ENCODE results near the gene CCT6B.

The CCT6B gene

DNA sequence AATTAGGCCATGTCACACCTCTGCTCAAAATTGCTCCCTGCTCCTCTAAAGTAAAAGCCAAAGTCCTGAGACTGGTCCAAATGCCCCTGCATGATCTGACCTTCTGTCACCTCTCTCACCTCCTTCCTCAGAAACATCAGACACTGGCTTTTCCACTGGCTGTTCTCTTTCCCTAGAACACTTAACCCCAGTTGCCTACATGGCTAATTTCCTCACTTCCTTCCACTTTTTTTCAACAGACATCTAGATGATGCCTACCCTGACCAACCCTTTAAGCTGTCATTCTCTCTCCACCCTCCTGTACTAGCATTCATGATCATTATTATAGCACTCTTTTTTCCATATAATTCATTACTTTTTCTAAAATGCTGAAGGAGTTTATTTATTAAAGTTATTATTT lies 31.0 kb downstream of the CCT6B start:
- Histone ChIP-seq H3K56ac (ENCODE audit: low read length) (no peak overlapping the region), H3K79me2 (ENCODE audit: control insufficient read depth, insufficient read depth, low read length) (no peaks in the 10 kb centered on the region), H3K79me1 (ENCODE audit: low read length) (no peaks in the 10 kb centered on the region), H2BK15ac (replicated peaks; ENCODE audit: low read depth) (no peak overlapping the region), H3K23ac (ENCODE audit: low read length) (no peak overlapping the region), H2BK5ac (ENCODE audit: low read length) (no peak overlapping the region), H3K27me3 (ENCODE audit: insufficient read depth, low read length, poor library complexity) (no peaks in the 10 kb centered on the region), H4K8ac (ENCODE audit: low read depth, low read length) (no peak overlapping the region), H2AK5ac (ENCODE audit: low read length) (no peak overlapping the region), H3K18ac (ENCODE audit: low read length) (no peak overlapping the region), H4K5ac (ENCODE audit: low read length) (no peak overlapping the region), H3K4me3 (ENCODE audit: low read length) (no peak overlapping the region), H3K4me2 (ENCODE audit: low read length) (no peak overlapping the region), H3K4ac (ENCODE audit: low read depth, low read length) (no peak overlapping the region), H3K36me3 (ENCODE audit: control insufficient read depth, insufficient read depth, low read length) (no peaks in the 10 kb centered on the region), H2BK120ac (ENCODE audit: low read depth, low read length) (no peak overlapping the region), H3K4me1 (ENCODE audit: control insufficient read depth, low read depth, low read length) (no peaks in the 10 kb centered on the region), H3K9ac (ENCODE audit: low read length) (no peak overlapping the region), H3K27ac (ENCODE audit: low read depth, low read length) (no peak overlapping the region)
- DNase-seq = no peak

GRCh38 chr17:34926661-34927060 lies 34.6 kb downstream of the CCT6B start:
- Histone ChIP-seq H2BK5ac (ENCODE audit: low read length) (no peak overlapping the region), H2BK15ac (replicated peaks; ENCODE audit: low read depth) (no peak overlapping the region), H3K27ac (ENCODE audit: low read depth, low read length) (no peak overlapping the region), H3K27me3 (ENCODE audit: insufficient read depth, low read length, poor library complexity) (no peaks in the 10 kb centered on the region), H4K8ac (ENCODE audit: low read depth, low read length) (no peak overlapping the region), H3K23ac (ENCODE audit: low read length) (no peak overlapping the region), H3K79me2 (ENCODE audit: control insufficient read depth, insufficient read depth, low read length) (no peaks in the 10 kb centered on the region), H3K4ac (ENCODE audit: low read depth, low read length) (no peak overlapping the region), H3K9ac (ENCODE audit: low read length) (no peak overlapping the region), H4K5ac (ENCODE audit: low read length) (no peak overlapping the region), H3K4me2 (ENCODE audit: low read length) (no peak overlapping the region), H3K4me1 (ENCODE audit: control insufficient read depth, low read depth, low read length) (no peaks in the 10 kb centered on the region), H3K79me1 (ENCODE audit: low read length) (no peaks in the 10 kb centered on the region), H2BK120ac (ENCODE audit: low read depth, low read length) (no peak overlapping the region), H2AK5ac (ENCODE audit: low read length) (no peak overlapping the region), H3K56ac (ENCODE audit: low read length) (no peak overlapping the region), H3K4me3 (ENCODE audit: low read length) (no peak overlapping the region), H3K18ac (ENCODE audit: low read length) (no peak overlapping the region), H3K36me3 (ENCODE audit: control insufficient read depth, insufficient read depth, low read length) (no peaks in the 10 kb centered on the region)
- no CpG with 5 or more reads among the region's 3 CpGs for WGBS (ENCODE audit: extremely low coverage, insufficient coverage, low lambda C conversion rate)
- DNase-seq = no peak

- no CpG with 5 or more reads among the region's 4 CpGs for WGBS (ENCODE audit: extremely low coverage, insufficient coverage, low lambda C conversion rate)
- no peak overlapping the region for H4K8ac ChIP-seq (ENCODE audit: low read depth, low read length)
- no peak overlapping the region for H2BK120ac ChIP-seq (ENCODE audit: low read depth, low read length)
- H4K5ac ChIP-seq (ENCODE audit: low read length) = no peak overlapping the region
- no peak overlapping the region for H2AK5ac ChIP-seq (ENCODE audit: low read length)
- H3K4me2 ChIP-seq (ENCODE audit: low read length) = no peak overlapping the region
- H3K36me3 ChIP-seq (ENCODE audit: control insufficient read depth, insufficient read depth, low read length) = no peaks in the 10 kb centered on the region
- H3K27ac ChIP-seq (ENCODE audit: low read depth, low read length) = no peak overlapping the region
- H3K9ac ChIP-seq (ENCODE audit: low read length) = no peak overlapping the region
- H3K18ac ChIP-seq (ENCODE audit: low read length) = no peak overlapping the region
- H3K4ac ChIP-seq (ENCODE audit: low read depth, low read length) = no peak overlapping the region
- H3K79me2 ChIP-seq (ENCODE audit: control insufficient read depth, insufficient read depth, low read length) = no peaks in the 10 kb centered on the region
- H3K79me1 ChIP-seq (ENCODE audit: low read length) = no peaks in the 10 kb centered on the region
- no peak overlapping the region for H2BK5ac ChIP-seq (ENCODE audit: low read length)
- no peak overlapping the region for H3K23ac ChIP-seq (ENCODE audit: low read length)
- H3K4me1 ChIP-seq (ENCODE audit: control insufficient read depth, low read depth, low read length) = no peaks in the 10 kb centered on the region
- no peak overlapping the region for H3K4me3 ChIP-seq (ENCODE audit: low read length)
- DNase-seq = no peak
- no peak overlapping the region for H2BK15ac ChIP-seq (replicated peaks; ENCODE audit: low read depth)
- H3K56ac ChIP-seq (ENCODE audit: low read length) = no peak overlapping the region
- no peaks in the 10 kb centered on the region for H3K27me3 ChIP-seq (ENCODE audit: insufficient read depth, low read length, poor library complexity)
These were observed 40.6 kb downstream of the CCT6B start for GRCh38 chr17:34920676-34921075.

- no peak overlapping the region for H3K4ac ChIP-seq (ENCODE audit: low read depth, low read length)
- DNase-seq = no peak
- H3K18ac ChIP-seq (ENCODE audit: low read length) = no peak overlapping the region
- H3K36me3 ChIP-seq (ENCODE audit: control insufficient read depth, insufficient read depth, low read length) = no peaks in the 10 kb centered on the region
- no peak overlapping the region for H3K27ac ChIP-seq (ENCODE audit: low read depth, low read length)
- no peak overlapping the region for H3K9ac ChIP-seq (ENCODE audit: low read length)
- H3K79me1 ChIP-seq (ENCODE audit: low read length) = no peaks in the 10 kb centered on the region
- no peaks in the 10 kb centered on the region for H3K27me3 ChIP-seq (ENCODE audit: insufficient read depth, low read length, poor library complexity)
- H3K4me3 ChIP-seq (ENCODE audit: low read length) = no peak overlapping the region
- H2BK15ac ChIP-seq (replicated peaks; ENCODE audit: low read depth) = no peak overlapping the region
- H3K4me1 ChIP-seq (ENCODE audit: control insufficient read depth, low read depth, low read length) = no peaks in the 10 kb centered on the region
- no peak overlapping the region for H3K4me2 ChIP-seq (ENCODE audit: low read length)
- no peak overlapping the region for H3K56ac ChIP-seq (ENCODE audit: low read length)
- H3K23ac ChIP-seq (ENCODE audit: low read length) = no peak overlapping the region
- H2AK5ac ChIP-seq (ENCODE audit: low read length) = no peak overlapping the region
- WGBS (ENCODE audit: extremely low coverage, insufficient coverage, low lambda C conversion rate) = no CpG with 5 or more reads among the region's 1 CpG
- H4K5ac ChIP-seq (ENCODE audit: low read length) = no peak overlapping the region
- no peak overlapping the region for H4K8ac ChIP-seq (ENCODE audit: low read depth, low read length)
- no peaks in the 10 kb centered on the region for H3K79me2 ChIP-seq (ENCODE audit: control insufficient read depth, insufficient read depth, low read length)
- no peak overlapping the region for H2BK120ac ChIP-seq (ENCODE audit: low read depth, low read length)
- H2BK5ac ChIP-seq (ENCODE audit: low read length) = no peak overlapping the region
These were observed 43.9 kb downstream of the CCT6B start for GRCh38 chr17:34917381-34917780.

GRCh38 chr17:34916120-34916519 lies 45.1 kb downstream of the CCT6B start:
- Histone ChIP-seq H2AK5ac (ENCODE audit: low read length) (no peak overlapping the region), H2BK5ac (ENCODE audit: low read length) (no peak overlapping the region), H3K79me2 (ENCODE audit: control insufficient read depth, insufficient read depth, low read length) (no peaks in the 10 kb centered on the region), H2BK15ac (replicated peaks; ENCODE audit: low read depth) (no peak overlapping the region), H3K4me3 (ENCODE audit: low read length) (no peak overlapping the region), H3K56ac (ENCODE audit: low read length) (no peak overlapping the region), H3K18ac (ENCODE audit: low read length) (no peak overlapping the region), H4K8ac (ENCODE audit: low read depth, low read length) (no peak overlapping the region), H3K79me1 (ENCODE audit: low read length) (no peaks in the 10 kb centered on the region), H3K4me2 (ENCODE audit: low read length) (no peak overlapping the region), H3K36me3 (ENCODE audit: control insufficient read depth, insufficient read depth, low read length) (no peaks in the 10 kb centered on the region), H3K27ac (ENCODE audit: low read depth, low read length) (no peak overlapping the region), H3K4me1 (ENCODE audit: control insufficient read depth, low read depth, low read length) (no peaks in the 10 kb centered on the region), H4K5ac (ENCODE audit: low read length) (no peak overlapping the region), H3K27me3 (ENCODE audit: insufficient read depth, low read length, poor library complexity) (no peaks in the 10 kb centered on the region), H3K9ac (ENCODE audit: low read length) (no peak overlapping the region), H3K4ac (ENCODE audit: low read depth, low read length) (no peak overlapping the region), H2BK120ac (ENCODE audit: low read depth, low read length) (no peak overlapping the region), H3K23ac (ENCODE audit: low read length) (no peak overlapping the region)
- WGBS (ENCODE audit: extremely low coverage, insufficient coverage, low lambda C conversion rate) = no CpG with 5 or more reads among the region's 2 CpGs
- no peak for DNase-seq

- Histone ChIP-seq H3K4me3 (ENCODE audit: low read length) (no peak overlapping the region), H4K8ac (ENCODE audit: low read depth, low read length) (no peak overlapping the region), H3K36me3 (ENCODE audit: control insufficient read depth, insufficient read depth, low read length) (no peaks in the 10 kb centered on the region), H2BK15ac (replicated peaks; ENCODE audit: low read depth) (no peak overlapping the region), H3K23ac (ENCODE audit: low read length) (no peak overlapping the region), H3K27me3 (ENCODE audit: insufficient read depth, low read length, poor library complexity) (no peaks in the 10 kb centered on the region), H3K9ac (ENCODE audit: low read length) (no peak overlapping the region), H2BK5ac (ENCODE audit: low read length) (no peak overlapping the region), H3K18ac (ENCODE audit: low read length) (no peak overlapping the region), H3K4ac (ENCODE audit: low read depth, low read length) (no peak overlapping the region), H2BK120ac (ENCODE audit: low read depth, low read length) (no peak overlapping the region), H2AK5ac (ENCODE audit: low read length) (no peak overlapping the region), H3K79me2 (ENCODE audit: control insufficient read depth, insufficient read depth, low read length) (no peaks in the 10 kb centered on the region), H4K5ac (ENCODE audit: low read length) (no peak overlapping the region), H3K4me1 (ENCODE audit: control insufficient read depth, low read depth, low read length) (no peaks in the 10 kb centered on the region), H3K79me1 (ENCODE audit: low read length) (no peaks in the 10 kb centered on the region), H3K27ac (ENCODE audit: low read depth, low read length) (no peak overlapping the region), H3K56ac (ENCODE audit: low read length) (no peak overlapping the region), H3K4me2 (ENCODE audit: low read length) (no peak overlapping the region)
- WGBS (ENCODE audit: extremely low coverage, insufficient coverage, low lambda C conversion rate) = no CpG with 5 or more reads among the region's 1 CpG
- peak; percentile 92 for DNase-seq
These were observed 48.3 kb downstream of the CCT6B start for GRCh38 chr17:34913001-34913400.
